ENCODE results near the gene SORT1. TPM values are rescaled to one million over a fixed set of nuclear protein-coding genes. Genes with fewer than 3 reads are reported as not detected.

SORT1 gene
- total RNA-seq, 4 donors from 2014 or later: 24.8 to 124 (median 96.0) TPM

- H3K27me3 ChIP-seq: no peaks in the 10 kb centered on the region
- no peak overlapping the region for H3K4me3 ChIP-seq
- H3K27ac ChIP-seq: no peak overlapping the region
- H3K9me3 ChIP-seq: no peaks in the 10 kb centered on the region
- no peak for DNase-seq
- no peak for TF ChIP-seq POLR2A (IDR thresholded peaks at IDR 0.05)
- H3K4me1 ChIP-seq: peaks cover 0 to 5% (median 0%) of the 10 kb centered on the region in 4 donors
- H3K36me3 ChIP-seq: no peaks in the 10 kb centered on the region
Observed at GRCh38 chr1:109262231-109263055, 135.3 kb downstream of the SORT1 start.

GRCh38 chr1:109261578-109261977 is 136.1 kb downstream of the SORT1 start:
- DNase-seq: no peak
- Histone ChIP-seq H3K9me3 (no peaks in the 10 kb centered on the region), H3K36me3 (no peaks in the 10 kb centered on the region), H3K27ac (no peak overlapping the region), H3K4me1 (peaks cover 0 to 5% (median 0%) of the 10 kb centered on the region in 4 donors), H3K27me3 (no peaks in the 10 kb centered on the region), H3K4me3 (no peak overlapping the region)
- no peak for TF ChIP-seq CTCF (IDR thresholded peaks at IDR 0.05)

GRCh38 chr1:109261006-109261405 is 136.7 kb downstream of the SORT1 start:
- no peak for DNase-seq
- no peak overlapping the region for H3K4me3 ChIP-seq
- no peaks in the 10 kb centered on the region for H3K36me3 ChIP-seq

DNA sequence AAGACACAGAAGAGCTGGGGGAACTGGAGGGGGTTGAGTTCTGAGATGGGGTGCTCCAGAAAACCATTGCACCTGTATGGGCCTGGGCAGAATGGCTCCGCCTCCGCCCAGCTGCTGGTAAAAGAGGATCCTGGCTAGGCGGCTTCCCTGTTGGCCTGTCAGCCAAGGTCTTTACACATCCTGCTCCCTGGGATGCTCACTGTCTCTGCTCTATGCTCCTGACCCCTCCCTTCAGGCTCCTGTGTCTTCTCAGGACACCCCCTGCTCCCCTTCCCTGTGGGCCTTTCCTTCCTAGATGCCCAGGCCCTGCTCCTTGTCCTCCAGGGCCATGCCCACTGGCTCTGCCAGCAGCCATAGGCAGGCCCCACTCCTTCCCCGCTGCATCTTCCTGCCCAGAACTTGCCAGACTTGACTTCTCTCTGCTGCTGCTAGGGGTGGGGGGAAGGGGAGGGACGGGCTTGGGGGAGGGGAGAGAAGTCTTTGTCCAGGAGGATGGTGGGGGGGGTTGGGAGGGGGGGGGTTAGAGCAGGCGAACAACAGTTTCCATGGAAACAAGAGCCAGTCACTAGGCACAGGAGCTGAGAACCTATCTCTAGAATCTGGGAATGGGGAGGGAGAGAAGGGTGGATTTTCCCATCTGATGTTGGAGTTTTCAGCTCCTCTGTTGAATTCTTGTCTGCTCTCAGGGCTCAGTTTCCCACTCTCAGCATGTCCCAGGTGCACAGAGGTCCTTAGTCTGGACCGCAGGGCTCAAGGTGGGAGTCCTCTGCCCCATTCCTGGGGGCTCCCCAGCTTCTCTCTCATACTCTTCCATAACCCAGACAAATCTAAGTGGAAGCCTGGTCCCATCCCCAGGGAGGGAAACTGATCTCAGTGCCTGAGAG is 137.8 kb downstream of the SORT1 start:
- H3K4me1 ChIP-seq: peaks cover 0 to 11% (median 0%) of the 10 kb centered on the region in 4 donors
- no peaks in the 10 kb centered on the region for H3K27me3 ChIP-seq
- TF ChIP-seq POLR2A (IDR thresholded peaks at IDR 0.05) (no peak), CTCF (IDR thresholded peaks at IDR 0.05) (no peak)
- H3K27ac ChIP-seq: no peak overlapping the region
- no peaks in the 10 kb centered on the region for H3K9me3 ChIP-seq
- H3K36me3 ChIP-seq: no peaks in the 10 kb centered on the region
- DNase-seq: no peak
- H3K4me3 ChIP-seq: no peak overlapping the region

More at GRCh38 chr1:109261006-109261405, 136.7 kb downstream of the SORT1 start:
- H3K27me3 ChIP-seq: no peaks in the 10 kb centered on the region
- H3K4me1 ChIP-seq: peaks cover 0 to 5% (median 0%) of the 10 kb centered on the region in 4 donors
- TF ChIP-seq CTCF (IDR thresholded peaks at IDR 0.05) (no peak), POLR2A (IDR thresholded peaks at IDR 0.05) (no peak)
- no peaks in the 10 kb centered on the region for H3K9me3 ChIP-seq
- H3K27ac ChIP-seq: no peak overlapping the region

Other genes with a start within 250 kb of the SORT1 start
- gene SARS1, start 184.0 kb downstream of the SORT1 start, total RNA-seq: 100 to 1,000 TPM in 2 of 4 donors, 10 to 100 TPM in 2; 83.2 to 158 (median 102) TPM
- gene CELSR2, start 148.4 kb downstream of the SORT1 start, total RNA-seq: 1 to 10 TPM; 2.6 to 6.4 (median 4.6) TPM
- 1 to 10 TPM; 3.5 to 8.3 (median 4.5) TPM for gene PSRC1, start 114.8 kb downstream of the SORT1 start, total RNA-seq
- gene MYBPHL, start 90.9 kb downstream of the SORT1 start, total RNA-seq: not detected
- gene PSMA5, start 28.5 kb upstream of the SORT1 start, total RNA-seq: 10 to 100 TPM; 29.7 to 69.3 (median 50.4) TPM
- gene SYPL2, start 68.6 kb upstream of the SORT1 start, total RNA-seq: under 1 TPM in 1 of 4 donors, not detected in 3; 0.67 TPM
- gene ATXN7L2, start 86.0 kb upstream of the SORT1 start, total RNA-seq: 10 to 100 TPM in 1 of 4 donors, 1 to 10 TPM in 3; 2.3 to 12.7 (median 7.3) TPM
- 10 to 100 TPM in 3 of 4 donors, 1 to 10 TPM in 1; 1.7 to 24.0 (median 20.9) TPM for gene CYB561D1, start 96.2 kb upstream of the SORT1 start, total RNA-seq
- 1 to 10 TPM; 2.5 to 7.4 (median 5.0) TPM for gene AMIGO1, start 111.8 kb upstream of the SORT1 start, total RNA-seq
- under 1 TPM in 1 of 4 donors, not detected in 3; 0.40 TPM for gene GPR61, start 142.0 kb upstream of the SORT1 start, total RNA-seq
- gene GNAI3, start 150.7 kb upstream of the SORT1 start, total RNA-seq: 1 to 10 TPM; 4.1 to 6.8 (median 5.8) TPM
- gene GNAT2, start 221.7 kb upstream of the SORT1 start, total RNA-seq: not detected
- 100 to 1,000 TPM in 3 of 4 donors, 10 to 100 TPM in 1; 48.3 to 158 (median 110) TPM for gene AMPD2, start 221.9 kb upstream of the SORT1 start, total RNA-seq

All from Peyer's patch (tissue), 4 donors.